ENCODE measurements around the gene CYP19A1. TPM values are rescaled to one million over a fixed set of nuclear protein-coding genes. Genes with fewer than 3 reads are reported as not detected.

Gene CYP19A1
- total and polyA plus RNA-seq, 9 of the 15 experiments (the other 6 are each of a cell fraction or from before 2014, with no cell fraction given), result 0.16 to 0.63 (median 0.47) TPM; not detected in 3

DNA sequence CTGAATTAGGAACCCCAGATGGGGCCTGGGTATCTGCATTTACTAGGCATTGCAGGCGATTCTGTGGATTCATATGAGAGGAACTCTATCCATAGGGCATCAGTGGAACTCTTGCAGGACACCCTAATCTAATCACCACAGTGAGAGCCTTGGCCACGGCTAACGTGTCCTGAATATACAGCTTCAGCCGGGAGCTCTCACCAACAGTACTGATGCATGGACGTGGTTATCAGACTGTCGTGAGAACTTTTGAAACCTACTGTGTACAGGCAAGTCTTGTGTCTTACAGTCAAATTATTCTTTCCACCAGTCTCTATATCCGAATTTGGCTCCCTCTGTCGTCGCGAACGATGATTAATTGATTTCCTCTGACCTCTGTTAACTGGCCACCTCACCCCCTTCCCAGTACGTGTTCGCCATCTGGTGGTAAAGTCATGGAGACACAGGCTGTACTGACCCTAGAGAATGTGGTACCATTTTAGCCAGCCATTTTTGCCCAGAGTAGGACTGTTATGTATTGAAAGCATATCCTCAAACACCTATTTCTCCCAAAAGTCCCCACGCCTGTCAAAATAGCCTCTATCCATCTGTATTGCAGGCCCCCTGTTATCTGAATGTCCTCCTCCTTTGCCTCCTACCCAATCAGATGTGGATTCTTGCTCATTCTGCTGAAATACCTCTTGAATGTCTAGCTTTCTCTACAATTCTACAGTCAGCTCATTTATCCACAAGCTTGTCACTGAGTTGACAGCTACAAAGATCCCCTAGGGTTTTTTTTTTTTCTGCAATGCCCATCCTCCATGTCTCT, 42.8 kb upstream of the CYP19A1 start (continued):
- peak; percentile 57; the same call in 1 of the 2 replicates for TF ChIP-seq ZNF740 (CRISPR knock-in tag; IDR thresholded peaks at IDR 0.05)
- no peak for TF ChIP-seq ZNF740 (tag; IDR thresholded peaks at IDR 0.05)
- TF ChIP-seq KAT8 (IDR thresholded peaks at IDR 0.05; ENCODE audit: low read depth), result no peak
- TF ChIP-seq ZNF121 (CRISPR knock-in tag; conservative IDR thresholded peaks at IDR 0.05), result no peak
- TF ChIP-seq, protein P1, sequence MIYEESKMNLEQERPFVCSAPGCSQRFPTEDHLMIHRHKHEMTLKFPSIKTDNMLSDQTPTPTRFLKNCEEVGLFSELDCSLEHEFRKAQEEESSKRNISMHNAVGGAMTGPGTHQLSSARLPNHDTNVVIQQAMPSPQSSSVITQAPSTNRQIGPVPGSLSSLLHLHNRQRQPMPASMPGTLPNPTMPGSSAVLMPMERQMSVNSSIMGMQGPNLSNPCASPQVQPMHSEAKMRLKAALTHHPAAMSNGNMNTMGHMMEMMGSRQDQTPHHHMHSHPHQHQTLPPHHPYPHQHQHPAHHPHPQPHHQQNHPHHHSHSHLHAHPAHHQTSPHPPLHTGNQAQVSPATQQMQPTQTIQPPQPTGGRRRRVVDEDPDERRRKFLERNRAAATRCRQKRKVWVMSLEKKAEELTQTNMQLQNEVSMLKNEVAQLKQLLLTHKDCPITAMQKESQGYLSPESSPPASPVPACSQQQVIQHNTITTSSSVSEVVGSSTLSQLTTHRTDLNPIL (CRISPR knock-in tag; IDR thresholded peaks at IDR 0.05), result no peak
- TF ChIP-seq HNRNPL (IDR thresholded peaks at IDR 0.05; ENCODE audit: low read depth, low read length), result no peak
- no peak for TF ChIP-seq SRSF1 (IDR thresholded peaks at IDR 0.05; ENCODE audit: low read depth, low read length)
- TF ChIP-seq, protein P2, sequence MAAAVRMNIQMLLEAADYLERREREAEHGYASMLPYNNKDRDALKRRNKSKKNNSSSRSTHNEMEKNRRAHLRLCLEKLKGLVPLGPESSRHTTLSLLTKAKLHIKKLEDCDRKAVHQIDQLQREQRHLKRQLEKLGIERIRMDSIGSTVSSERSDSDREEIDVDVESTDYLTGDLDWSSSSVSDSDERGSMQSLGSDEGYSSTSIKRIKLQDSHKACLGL (CRISPR knock-in tag; IDR thresholded peaks at IDR 0.05; ENCODE audit: borderline replicate concordance, poor library complexity, severe bottlenecking), result no peak
- TF ChIP-seq NR2C1 (IDR thresholded peaks at IDR 0.05), result peak; percentile 45; the same call in 1 of the 2 replicates
- TF ChIP-seq NR2C1 (tag; IDR thresholded peaks at IDR 0.05), result peak; percentile 67; the same call in 1 of the 2 replicates
- peak; percentile 96 for TF ChIP-seq PKNOX1 (IDR thresholded peaks at IDR 0.05)
- TF ChIP-seq ZNF280B (CRISPR knock-in tag; IDR thresholded peaks at IDR 0.05), result no peak
- no peak for TF ChIP-seq PHB (CRISPR knock-in tag; IDR thresholded peaks at IDR 0.05)
- no peak for TF ChIP-seq SFPQ (IDR thresholded peaks at IDR 0.05; ENCODE audit: low read depth, low read length)
- TF ChIP-seq ZNF316 (IDR thresholded peaks at IDR 0.05), result no peak
- TF ChIP-seq RBM25 (IDR thresholded peaks at IDR 0.05; ENCODE audit: low read depth, low read length, severe bottlenecking), result peak; percentile 21
- no peak for TF ChIP-seq ZNF133 (CRISPR knock-in tag; IDR thresholded peaks at IDR 0.05)
- TF ChIP-seq POLR2H (tag; IDR thresholded peaks at IDR 0.05; ENCODE audit: low read depth), result no peak
- peak in 1 of 2 experiments; percentile 46; a peak in 1 of 4 replicates for TF ChIP-seq RCOR1 (IDR thresholded peaks at IDR 0.05; ENCODE audit: borderline replicate concordance in 1 of 2, low read depth in 2 of 2, low read length in 2 of 2)

All from K562 (cell line).